HG02970 (cell line): ENCODE measurements around the gene NR2F1-AS1.
"Not testable (repeated sequence)": the region's sequence is repeated elsewhere in the genome, so short reads cannot be mapped to it uniquely, and the experiment has no call there.

Experiments
- ATAC-seq: cut with Tn5 transposase; IDR thresholded peaks from one replicate; pipeline ENCODE4 v1.9.1; 2021; ENCODE audit warnings: mild to moderate bottlenecking, moderate library complexity, moderate number of reproducible peaks; ENCODE audit not compliant: unreplicated experiment, low FRiP score

Gene NR2F1-AS1

GRCh38 chr5:93557021-93557604, 23.9 kb downstream of the NR2F1-AS1 start:
- ATAC-seq = no peak

GRCh38 chr5:93549594-93549993, 31.4 kb downstream of the NR2F1-AS1 start:
- not testable (repeated sequence) for ATAC-seq

- ATAC-seq = no peak
Observed at GRCh38 chr5:93545872-93546271, 35.1 kb downstream of the NR2F1-AS1 start.

- no peak for ATAC-seq
Observed at GRCh38 chr5:93532370-93532769, 48.6 kb downstream of the NR2F1-AS1 start.

GRCh38 chr5:93521815-93522214, 59.2 kb downstream of the NR2F1-AS1 start:
- not testable (repeated sequence) for ATAC-seq

- ATAC-seq = no peak
Observed at GRCh38 chr5:93519740-93520139, 61.3 kb downstream of the NR2F1-AS1 start.

- ATAC-seq = no peak
Observed at GRCh38 chr5:93517828-93518227, 63.2 kb downstream of the NR2F1-AS1 start.

GRCh38 chr5:93513298-93513697, 67.7 kb downstream of the NR2F1-AS1 start:
- no peak for ATAC-seq

- no peak for ATAC-seq
Observed at GRCh38 chr5:93512799-93513198, 68.2 kb downstream of the NR2F1-AS1 start.

- ATAC-seq = no peak
Observed at GRCh38 chr5:93511445-93511844, 69.6 kb downstream of the NR2F1-AS1 start.

- no peak for ATAC-seq
Observed at GRCh38 chr5:93510626-93511380, 70.2 kb downstream of the NR2F1-AS1 start.

- ATAC-seq = not testable (repeated sequence)
Observed at GRCh38 chr5:93505553-93505952, 75.5 kb downstream of the NR2F1-AS1 start.

GRCh38 chr5:93503598-93504067, 77.4 kb downstream of the NR2F1-AS1 start:
- ATAC-seq = no peak

GRCh38 chr5:93497096-93497495, 83.9 kb downstream of the NR2F1-AS1 start:
- no peak for ATAC-seq

GRCh38 chr5:93479982-93480509, 101.0 kb downstream of the NR2F1-AS1 start:
- ATAC-seq = no peak

- ATAC-seq = no peak
Observed at GRCh38 chr5:93477816-93478215, 103.2 kb downstream of the NR2F1-AS1 start.

GRCh38 chr5:93476251-93476742, 104.7 kb downstream of the NR2F1-AS1 start:
- no peak for ATAC-seq

GRCh38 chr5:93462916-93463315, 118.1 kb downstream of the NR2F1-AS1 start:
- no peak for ATAC-seq

- ATAC-seq = no peak
Observed at GRCh38 chr5:93461756-93462155, 119.3 kb downstream of the NR2F1-AS1 start.

GRCh38 chr5:93460286-93460685, 120.7 kb downstream of the NR2F1-AS1 start:
- no peak for ATAC-seq

- ATAC-seq = not testable (repeated sequence)
Observed at GRCh38 chr5:93456796-93457195, 124.2 kb downstream of the NR2F1-AS1 start.
